ENCODE results near the gene LDB2.

The LDB2 gene

DNA sequence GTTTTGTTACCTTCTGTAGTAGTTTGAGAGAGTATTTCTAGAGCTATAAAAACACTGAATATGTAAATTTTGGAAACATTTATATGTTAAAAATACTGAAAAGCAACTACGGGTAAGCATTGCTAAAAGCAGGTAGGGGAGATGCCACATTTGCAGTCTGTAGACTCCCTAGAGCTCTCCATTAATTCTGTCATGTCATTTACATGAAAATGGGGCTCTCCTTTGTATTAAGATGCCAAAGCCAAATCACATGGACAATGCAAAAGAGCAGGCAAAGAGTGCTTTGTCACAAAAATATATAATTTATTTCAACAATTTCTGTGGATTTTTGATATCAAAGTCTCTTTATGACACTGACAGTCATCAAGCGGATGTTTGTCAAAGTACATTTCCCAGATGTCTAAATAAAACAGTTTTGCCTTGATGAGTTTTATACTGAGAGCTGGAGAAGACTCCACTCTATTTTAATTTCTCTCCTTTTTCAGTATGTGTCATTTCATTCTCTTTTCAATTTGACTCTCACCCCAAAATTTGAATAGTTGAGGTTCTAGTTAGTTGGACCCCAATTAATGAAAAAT, 51.8 kb downstream of the LDB2 start:
- no peak for DNase-seq (ENCODE audit: extremely low spot score, insufficient read length, low read depth)
- FAIRE-seq, result no peak

DNA sequence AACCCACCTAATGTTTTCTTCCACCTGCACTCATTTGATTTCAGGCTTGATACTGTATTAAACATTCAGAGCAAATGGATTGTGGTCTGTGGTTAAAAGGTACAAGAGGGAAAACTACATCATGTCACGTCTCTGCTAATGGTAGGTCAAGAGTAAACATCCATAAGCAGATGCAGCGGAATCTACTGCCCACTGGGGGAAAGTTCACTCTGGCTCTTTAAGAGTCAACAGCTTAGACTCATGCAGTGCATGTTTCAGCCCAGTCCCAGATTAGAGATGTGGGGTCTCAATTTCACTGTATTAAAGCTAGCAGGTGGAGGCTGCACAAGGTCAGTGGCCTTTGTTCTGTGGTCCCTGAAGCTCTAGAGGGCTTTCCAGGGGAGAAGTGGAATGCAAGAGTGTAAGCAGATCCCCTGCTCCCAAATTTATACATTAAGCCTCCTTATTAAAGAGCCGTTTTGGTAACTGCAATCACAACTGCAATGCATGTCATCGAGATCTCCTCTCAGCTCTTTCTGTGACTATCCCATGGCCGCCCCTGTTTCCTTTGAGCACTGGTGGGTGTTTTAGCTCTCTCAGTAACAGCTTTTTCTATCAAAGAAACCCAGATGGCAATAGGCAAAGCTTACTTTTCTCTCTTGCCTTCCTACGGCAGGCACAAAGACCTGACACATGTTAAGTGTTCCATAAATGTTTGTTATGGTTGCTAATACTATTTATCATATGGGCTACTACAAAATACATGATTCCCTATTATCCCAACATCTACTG, 53.4 kb downstream of the LDB2 start:
- DNase-seq (ENCODE audit: extremely low spot score, insufficient read length, low read depth) (no peak), FAIRE-seq (no peak)

DNA sequence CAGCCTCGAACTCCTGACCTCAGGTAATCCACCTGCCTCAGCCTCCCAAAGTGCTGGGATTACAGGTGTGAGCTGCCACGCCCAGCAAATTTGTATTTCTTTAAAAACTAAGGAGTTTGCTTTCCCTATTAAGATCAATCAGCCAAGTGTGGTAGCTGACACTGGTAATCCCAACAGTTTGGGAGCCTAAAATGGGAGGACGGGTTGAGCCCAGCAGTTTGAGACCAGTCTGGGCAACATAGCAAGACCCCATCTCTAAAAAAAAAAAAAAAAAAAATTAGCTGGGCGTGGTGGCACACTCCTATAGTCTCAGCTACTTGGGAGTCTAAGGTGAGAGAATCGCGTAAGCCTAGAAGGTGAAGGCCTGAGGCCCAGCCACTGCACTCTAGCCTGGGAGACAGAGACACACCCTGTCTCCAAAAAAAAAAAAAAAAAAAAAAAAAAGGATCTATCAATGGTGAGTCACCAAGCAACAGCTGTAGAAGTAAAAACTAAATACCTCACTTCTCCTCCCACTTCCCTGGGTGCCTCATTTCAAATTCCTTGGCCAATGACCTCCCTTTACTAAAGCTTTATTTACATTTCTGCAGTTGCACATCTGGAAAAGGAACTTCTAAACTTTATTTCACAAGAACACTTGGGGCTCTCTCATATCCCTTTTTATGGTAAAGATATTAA, 54.5 kb downstream of the LDB2 start:
- DNase-seq (ENCODE audit: extremely low spot score, insufficient read length, low read depth) (no peak), FAIRE-seq (no peak)

DNA sequence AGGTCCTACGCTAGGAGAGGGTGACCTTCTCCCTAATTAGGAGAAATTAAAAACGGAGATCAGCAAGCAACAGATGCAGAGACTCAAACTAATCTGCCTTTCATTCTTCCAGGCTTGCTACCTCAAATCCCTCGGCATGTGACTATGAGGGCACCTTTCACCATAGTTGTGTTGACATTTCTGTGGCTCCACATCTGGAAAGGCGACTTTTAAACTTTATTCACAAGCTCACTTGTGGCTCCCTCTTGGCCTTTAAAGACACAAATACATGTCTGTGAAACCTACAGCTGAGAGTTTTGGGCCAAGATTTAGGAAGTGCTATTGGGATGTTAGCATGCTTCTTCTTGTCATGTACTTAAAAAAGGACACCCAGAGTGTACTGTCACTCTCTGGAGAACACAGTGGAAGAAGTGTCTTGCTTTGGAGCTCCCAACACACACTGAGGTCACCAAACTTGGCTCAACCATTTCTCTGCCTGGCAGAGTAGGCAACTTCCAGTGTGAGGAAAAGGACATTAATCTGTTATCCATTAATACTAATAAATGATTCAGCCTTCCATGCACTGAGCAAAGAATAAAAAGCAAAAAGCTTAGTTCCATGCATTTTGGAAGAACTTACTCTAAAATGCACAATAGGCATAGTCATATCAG, 60.1 kb downstream of the LDB2 start:
- DNase-seq (ENCODE audit: extremely low spot score, insufficient read length, low read depth) (no peak), FAIRE-seq (no peak)

DNA sequence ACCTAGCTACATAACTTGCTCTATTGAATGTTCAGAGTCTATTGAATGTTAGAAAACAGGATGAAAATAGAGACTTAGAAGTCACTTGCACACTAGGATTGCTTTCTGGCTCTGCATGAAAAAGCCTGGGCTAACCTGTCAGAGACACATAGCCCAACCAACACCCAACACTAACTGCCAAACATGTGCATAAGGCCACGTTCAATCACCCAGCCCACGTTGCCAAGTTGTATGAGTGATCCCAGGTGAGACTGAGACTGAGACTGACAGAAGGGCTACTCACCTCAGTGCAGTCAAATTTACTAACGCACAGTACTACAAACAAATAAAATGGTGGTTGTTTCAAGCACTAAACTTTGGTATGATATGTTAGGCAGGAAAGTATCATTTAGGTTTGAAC, 61.0 kb downstream of the LDB2 start:
- DNase-seq (ENCODE audit: extremely low spot score, insufficient read length, low read depth) (no peak), FAIRE-seq (no peak)

DNA sequence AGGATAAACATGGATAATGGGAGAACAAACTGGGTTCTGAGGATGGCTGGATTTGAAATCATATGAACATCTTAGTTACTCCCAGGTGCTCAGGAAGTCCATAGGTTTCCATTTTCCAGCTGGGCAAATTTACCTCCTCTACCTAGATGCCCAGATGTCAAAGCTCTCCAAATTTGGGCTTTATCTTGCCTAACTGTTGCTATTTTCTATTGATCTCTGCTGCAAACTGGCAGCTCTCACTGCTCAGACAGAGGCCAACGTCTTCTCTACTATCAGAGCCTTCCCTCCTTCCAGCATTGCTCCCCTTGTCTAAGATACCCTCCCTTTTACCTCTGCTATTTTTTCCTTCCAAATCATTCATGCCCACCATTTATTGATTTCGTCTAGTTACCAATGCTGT, 62.1 kb downstream of the LDB2 start:
- no peak for FAIRE-seq
- DNase-seq (ENCODE audit: extremely low spot score, insufficient read length, low read depth), result no peak

DNA sequence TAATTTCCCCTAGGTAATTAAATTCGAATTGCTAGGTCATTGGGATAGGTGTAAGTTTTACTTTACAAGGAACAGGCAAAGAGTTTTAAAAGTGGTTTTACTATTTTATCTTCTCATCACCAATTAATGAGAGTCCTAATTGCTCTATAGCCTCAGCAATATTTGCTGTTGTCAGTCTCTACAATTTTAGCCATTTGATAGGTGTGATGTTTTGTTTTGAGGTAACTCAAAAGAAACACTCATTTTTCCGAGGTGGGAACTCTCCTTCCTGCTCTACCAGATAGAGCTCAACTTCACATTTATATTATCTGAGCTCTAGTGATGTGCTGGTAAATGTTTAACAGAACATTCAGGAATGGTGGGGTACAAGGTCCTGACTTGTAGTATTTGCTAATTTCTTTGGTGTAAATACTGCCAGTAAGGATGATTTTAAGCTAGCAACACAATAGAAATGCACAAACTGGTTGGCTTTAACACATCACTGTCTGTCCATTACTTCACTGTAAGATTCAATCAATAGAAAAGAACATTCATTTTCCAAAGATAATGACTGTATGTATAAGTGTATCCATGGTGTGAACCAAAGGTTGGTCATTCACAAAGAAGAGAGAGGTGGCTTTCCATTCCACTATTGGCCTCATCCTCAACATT, 62.7 kb downstream of the LDB2 start:
- DNase-seq (ENCODE audit: extremely low spot score, insufficient read length, low read depth) (no peak), FAIRE-seq (no peak)

DNA sequence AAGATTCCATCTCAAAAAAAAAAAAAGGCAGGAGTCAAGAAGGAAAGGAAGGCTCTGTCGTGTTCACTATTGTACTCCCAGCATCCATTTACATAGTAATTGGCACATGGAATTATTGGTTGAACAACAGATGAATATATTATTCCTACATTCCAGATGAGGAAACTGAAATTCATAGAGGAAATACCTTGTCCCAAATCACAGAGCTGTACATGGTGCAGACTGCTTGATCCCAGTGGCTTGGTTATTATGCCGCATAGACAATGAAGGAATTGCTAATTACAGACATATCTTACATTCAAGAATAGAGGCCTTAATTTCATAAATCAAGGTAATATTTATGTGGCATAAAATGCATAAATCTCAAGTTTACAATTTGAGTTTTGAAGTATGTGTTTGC, 63.6 kb downstream of the LDB2 start:
- no peak for FAIRE-seq
- DNase-seq (ENCODE audit: extremely low spot score, insufficient read length, low read depth), result no peak

DNA sequence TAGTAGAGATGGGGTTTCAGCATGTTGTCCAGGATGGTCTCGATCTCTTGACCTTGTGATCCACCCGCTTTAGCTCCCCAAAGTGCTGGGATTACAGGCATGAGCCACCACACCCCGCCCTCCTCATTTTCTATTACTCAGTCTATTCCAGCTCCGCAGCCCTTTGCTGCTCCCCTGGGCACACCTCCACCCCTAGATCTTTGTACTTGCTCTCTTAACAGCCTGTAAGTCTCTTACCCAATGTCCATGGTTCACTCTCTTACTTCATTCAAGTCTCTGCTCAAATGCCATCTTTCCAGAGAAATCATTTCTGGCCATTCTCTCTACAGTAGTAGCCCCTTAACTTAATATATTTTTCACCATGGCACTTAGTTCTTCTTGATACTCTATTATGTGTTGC, 64.7 kb downstream of the LDB2 start:
- no peak for DNase-seq (ENCODE audit: extremely low spot score, insufficient read length, low read depth)
- FAIRE-seq, result no peak

DNA sequence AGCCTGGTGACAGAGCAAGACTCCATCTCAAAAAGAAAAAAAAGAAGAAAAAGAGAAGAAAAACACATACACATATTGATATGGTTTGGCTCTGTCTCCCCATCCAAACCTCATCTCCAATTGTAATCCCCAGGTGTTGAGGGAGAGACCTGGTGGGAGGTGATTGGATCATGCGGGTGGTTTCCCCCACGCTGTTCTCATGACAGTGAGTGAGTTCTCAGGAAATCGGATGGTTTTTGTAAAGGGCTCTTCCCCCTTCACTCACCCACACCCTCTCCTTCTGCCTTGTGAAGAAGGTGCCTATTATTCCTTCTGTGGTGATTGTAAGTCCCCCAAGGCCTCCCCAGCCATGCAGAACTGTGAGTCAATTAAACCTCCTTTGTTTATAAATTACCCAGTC, 68.4 kb downstream of the LDB2 start:
- DNase-seq (ENCODE audit: extremely low spot score, insufficient read length, low read depth), result no peak
- FAIRE-seq, result no peak

DNA sequence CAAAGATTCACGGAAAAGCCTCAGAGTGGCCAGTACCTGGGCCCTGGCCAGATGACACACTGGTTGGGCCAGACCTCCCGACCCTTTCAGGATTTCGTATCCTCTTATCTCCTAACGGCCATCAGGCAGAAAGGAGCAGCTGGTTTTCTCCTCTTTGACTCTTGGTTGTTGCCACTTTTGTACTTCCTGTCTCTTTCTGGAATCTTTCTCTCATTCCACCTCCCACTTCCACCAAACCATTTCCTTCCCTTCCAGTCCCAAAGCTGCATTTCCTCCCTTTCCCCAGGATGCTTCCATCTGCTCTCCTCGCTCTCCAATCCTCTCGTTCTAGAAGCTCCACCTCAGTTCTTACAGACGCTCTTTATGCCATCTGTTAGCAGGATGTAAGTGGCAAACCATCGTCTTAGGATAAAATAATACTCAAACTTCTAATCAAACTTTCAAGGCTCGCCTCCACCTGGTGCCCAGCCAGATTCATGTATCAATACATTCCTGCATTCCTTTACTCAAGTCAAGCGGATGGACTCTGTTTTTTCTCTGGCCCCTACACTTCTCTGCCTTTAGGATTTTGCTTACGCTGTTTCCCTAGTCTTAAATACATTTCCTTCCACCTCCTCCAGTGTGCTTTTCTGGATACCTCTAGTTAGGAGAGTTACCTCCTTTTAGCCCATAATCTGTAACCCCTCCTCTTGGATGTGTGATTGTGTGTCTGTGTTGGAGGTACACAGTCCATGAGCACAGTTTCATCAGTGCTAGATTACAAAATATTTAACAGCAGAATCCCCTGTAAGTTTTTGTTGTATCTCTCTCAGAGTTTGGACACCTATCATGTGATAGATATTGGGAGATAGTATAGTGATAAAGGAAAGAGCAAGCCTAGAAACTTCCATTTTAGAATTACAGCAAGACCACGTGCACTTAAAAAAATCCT, 70.4 kb downstream of the LDB2 start:
- DNase-seq (ENCODE audit: extremely low spot score, insufficient read length, low read depth), result no peak
- FAIRE-seq, result no peak

DNA sequence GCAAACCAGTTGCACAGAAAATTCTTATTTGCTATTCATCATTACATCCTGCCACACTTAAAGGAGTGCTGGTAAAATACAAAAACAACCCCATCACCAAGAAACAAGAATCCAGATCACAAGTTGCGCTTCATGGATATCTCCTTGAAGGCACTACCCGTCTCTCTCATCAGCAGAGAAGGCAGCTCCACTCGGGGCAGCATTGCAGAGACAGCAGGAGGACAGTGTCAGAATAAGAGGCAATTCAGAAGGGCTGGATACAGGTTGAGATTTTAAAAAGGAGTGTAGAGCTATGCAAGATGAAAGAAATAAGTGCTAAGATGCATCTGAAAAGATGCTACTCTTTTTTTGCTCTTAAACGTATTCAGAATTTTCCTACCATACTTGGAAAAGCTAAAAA, 71.4 kb downstream of the LDB2 start:
- FAIRE-seq (no peak), DNase-seq (ENCODE audit: extremely low spot score, insufficient read length, low read depth) (no peak)

DNA sequence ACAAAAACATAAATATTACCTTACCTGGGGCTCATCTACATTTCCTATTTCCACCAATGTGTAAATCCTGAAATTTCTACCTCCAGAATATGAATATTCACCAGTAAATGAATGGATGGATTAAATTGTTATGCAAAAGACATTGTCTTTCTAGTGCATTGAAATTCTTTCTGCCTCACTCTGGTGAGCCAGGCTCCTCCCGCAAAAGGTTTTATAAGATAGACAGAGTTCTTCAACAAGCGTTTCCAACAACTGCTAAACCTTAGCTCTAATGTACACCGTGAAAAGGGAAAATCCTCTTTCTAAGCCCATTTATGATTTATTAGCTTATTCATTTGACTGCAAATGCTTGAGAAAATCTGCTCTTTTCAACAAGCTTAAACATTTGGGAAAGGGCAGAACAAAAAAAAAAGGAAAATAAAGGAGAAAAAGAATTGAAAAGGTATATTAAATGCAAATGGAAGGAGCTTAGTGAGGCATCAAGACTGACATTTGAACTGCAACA, 72.0 kb downstream of the LDB2 start:
- FAIRE-seq, result no peak
- DNase-seq (ENCODE audit: extremely low spot score, insufficient read length, low read depth), result no peak

DNA sequence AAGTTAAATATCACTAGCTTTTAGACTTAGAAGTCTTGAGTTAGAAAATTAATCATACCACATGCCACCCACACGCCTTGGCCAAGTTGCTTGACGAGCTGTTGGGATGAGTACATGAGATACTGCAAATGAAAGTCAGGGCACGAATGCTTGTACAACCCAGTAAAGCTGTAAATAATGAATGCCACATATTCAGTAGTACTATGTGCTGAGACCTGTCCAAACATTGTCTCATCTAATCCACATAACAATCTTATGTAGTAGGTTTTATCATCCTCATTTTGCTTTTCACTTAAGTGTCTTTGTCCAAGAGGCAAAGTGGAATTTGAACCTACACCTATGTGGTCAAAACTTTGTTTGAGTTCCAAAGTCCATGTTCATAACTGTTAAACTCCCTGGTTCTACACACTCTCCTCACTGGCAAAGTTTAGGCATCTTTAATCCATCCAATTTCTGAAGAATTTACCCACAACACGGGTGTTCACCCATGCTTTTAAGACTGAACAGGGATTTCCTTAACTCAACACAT, 74.1 kb downstream of the LDB2 start:
- DNase-seq (ENCODE audit: extremely low spot score, insufficient read length, low read depth) (no peak), FAIRE-seq (no peak)

DNA sequence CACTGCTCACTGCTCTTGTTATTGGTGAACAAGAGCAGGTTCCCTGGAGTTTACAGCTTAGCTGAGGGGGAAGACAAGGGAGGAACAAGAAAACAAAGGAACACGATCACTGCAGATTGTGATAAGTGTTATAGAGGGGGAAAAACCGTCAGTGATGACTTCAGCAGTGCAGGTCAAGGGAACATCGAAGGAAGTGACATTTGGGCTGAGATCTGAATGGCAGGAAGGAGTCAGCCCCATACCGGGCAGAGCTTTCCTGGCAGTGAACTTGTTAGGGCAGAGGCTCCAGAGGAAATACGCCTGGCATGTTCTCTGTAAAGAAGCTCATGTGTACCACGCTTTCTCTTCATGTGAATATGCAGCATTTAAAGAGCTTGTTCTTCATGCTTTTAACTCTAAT, 78.1 kb downstream of the LDB2 start:
- FAIRE-seq (no peak), DNase-seq (ENCODE audit: extremely low spot score, insufficient read length, low read depth) (no peak)

DNA sequence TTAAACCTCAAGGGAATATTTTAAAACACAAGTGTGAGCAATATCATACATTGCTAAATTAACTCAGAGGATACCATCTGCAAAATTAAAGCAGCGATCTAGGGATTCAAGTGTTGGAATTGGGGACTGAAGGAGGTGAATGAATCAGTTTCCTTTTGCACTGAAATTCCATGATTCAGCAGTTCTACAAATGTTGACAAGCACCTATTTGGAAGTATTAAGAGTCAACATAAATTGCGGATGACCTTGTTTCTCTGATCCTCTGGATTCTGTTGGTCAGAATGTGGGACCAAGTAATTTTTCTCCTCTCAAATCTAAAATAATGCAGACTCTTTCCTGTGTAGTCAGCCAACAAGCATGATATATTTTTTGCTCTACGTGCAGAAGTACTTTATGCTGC, 78.8 kb downstream of the LDB2 start:
- DNase-seq (ENCODE audit: extremely low spot score, insufficient read length, low read depth) (no peak), FAIRE-seq (no peak)

DNA sequence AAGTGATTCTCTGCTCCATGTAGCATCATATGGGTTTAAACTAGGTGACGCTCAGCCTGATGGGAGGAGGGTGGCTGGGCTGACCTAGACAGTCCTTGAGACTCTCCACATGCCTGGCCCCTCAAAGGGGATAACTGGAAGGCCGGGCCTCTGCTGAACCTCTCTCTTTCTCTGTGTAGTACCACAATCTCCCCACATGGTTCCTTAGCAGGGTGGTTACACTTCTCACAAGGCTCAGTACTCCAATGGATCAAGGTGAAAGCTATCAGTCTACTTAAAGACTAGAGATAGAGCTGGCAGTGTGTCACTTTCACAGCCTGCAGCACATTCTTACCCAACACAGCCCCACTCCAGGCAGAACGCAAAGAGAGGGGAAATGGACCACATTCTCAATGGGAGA, 80.4 kb downstream of the LDB2 start:
- DNase-seq (ENCODE audit: extremely low spot score, insufficient read length, low read depth), result no peak

DNA sequence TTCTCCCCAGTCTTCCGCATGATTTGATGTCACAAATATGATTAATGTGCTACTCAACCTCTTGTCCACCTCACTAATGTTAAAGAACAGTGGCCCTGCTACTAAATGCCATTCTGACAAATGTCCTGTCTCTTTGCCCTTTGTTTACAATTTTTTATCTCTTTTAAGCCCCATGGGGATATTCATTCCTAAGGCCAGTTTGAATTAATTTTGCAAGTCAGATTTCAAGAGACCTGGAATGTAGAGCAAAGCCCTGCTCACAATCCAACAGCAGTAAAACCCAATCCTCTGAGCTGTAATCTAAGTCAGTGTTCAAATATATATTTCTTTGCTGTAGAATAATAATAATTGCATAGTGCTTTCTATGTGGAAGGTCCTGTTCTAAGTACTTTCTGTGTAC, 81.2 kb downstream of the LDB2 start:
- no peak for FAIRE-seq
- no peak for DNase-seq (ENCODE audit: extremely low spot score, insufficient read length, low read depth)

More for the DNA sequence above, 80.4 kb downstream of the LDB2 start:
- no peak for FAIRE-seq

DNA sequence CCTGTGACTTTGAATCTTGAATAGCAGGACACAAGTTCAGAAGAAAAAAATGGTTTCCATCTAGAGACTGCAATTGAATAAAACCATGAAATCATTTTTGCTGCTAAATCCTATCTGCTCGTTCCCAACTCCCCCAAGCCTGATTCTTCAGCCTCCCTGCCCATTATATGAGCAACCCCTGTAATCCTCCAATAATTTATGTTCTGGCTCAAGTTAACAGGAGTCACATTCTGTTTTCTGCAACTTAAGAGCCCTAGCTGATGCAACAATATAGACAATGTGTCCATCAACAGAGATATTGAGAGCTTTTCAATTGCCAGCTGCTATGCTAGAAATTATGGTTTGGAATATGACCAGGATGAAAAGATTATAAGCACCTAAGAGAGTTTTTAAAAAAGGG, 84.1 kb downstream of the LDB2 start:
- no peak for FAIRE-seq
- no peak for DNase-seq (ENCODE audit: extremely low spot score, insufficient read length, low read depth)
